ENCODE data around the gene SLC38A2. TPM values are rescaled to one million over a fixed set of nuclear protein-coding genes. Genes with fewer than 3 reads are reported as not detected.
"Not testable (repeated sequence)": the region's sequence is repeated elsewhere in the genome, so short reads cannot be mapped to it uniquely, and the experiment has no call there.

SLC38A2 gene
- total RNA-seq, 4 donors from 2014 or later, result 104 to 300 (median 229) TPM

DNA sequence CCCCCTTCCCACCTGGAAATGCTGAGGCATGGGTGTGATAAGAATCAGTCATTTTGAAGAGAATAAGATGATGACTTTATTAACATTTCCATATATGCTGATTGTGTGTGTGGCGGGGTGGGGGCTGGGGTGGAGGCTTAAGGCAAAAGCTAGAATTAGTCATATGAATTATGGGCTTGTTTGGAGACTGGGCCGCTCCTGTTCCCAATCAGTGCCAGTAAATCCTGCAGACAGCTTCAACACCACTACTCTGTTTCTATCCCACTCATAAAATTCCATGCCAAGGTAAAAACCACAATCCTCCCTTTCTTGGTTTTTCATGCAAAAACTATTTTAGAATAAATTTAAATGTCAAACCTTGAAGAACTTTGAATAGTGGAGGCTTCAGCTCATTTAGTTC lies 29.9 kb upstream of the SLC38A2 start:
- Histone ChIP-seq H3K36me3 (no peaks in the 10 kb centered on the region), H3K4me1 (peaks cover 24 to 42% (median 36%) of the 10 kb centered on the region in 4 donors), H3K27me3 (no peaks in the 10 kb centered on the region), H3K27ac (peak overlapping the region; percentile 70 to 83 (median 74)), H3K4me3 (no peak overlapping the region), H3K9me3 (no peaks in the 10 kb centered on the region)
- intact Hi-C loops (cut with DNase I; ENCODE audit: low total_unique reads) (no loop called here), in situ Hi-C loops (cut with MboI; ENCODE audit: low pct_ligation_motif_present in 1 of 4, low pct_unique_long_range_greater_than_20kb in 1 of 4, low sequenced_read_pairs in 3 of 4) (no loop called here)
- peak; percentile 28 for DNase-seq
- 26 to 40% methylated on average over 1 to 2 of the region's 2 CpGs for WGBS, 2 donors (ENCODE audit: low coverage in 1 of 2)
- TF ChIP-seq POLR2AphosphoS5 (IDR thresholded peaks at IDR 0.05) (peak in 2 of 3 donors; percentile 27 to 62), POLR2A (IDR thresholded peaks at IDR 0.05) (no peak)

DNA sequence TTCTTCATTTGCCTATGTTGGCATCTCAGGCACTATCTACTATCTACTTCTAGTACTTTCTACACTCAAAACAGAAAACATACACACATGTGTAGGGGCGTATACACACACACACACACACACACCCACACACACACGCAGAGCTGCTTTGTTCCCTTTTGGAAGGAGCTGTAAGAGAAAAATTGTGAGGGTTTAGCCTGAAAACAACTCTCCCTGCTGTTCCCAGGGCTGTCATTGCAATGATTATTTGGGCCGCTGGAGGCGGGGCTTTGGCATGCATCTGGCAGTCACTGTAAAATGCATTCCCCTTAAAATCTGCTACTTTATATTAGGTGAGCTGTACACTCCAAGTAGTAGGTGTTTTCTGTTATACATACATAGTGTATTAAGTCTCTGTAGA lies 29.1 kb upstream of the SLC38A2 start:
- Histone ChIP-seq H3K9me3 (no peaks in the 10 kb centered on the region), H3K27me3 (no peaks in the 10 kb centered on the region), H3K27ac (peak overlapping the region; percentile 70 to 83 (median 74)), H3K4me1 (peaks cover 24 to 42% (median 36%) of the 10 kb centered on the region in 4 donors), H3K4me3 (no peak overlapping the region), H3K36me3 (no peaks in the 10 kb centered on the region)
- DNase-seq, result peak; percentile 41
- 40 to 80% methylated on average over 1 to 4 of the region's 4 CpGs for WGBS, 2 donors (ENCODE audit: low coverage in 1 of 2)
- intact Hi-C loops (cut with DNase I; ENCODE audit: low total_unique reads), result no loop called here
- in situ Hi-C loops (cut with MboI; ENCODE audit: low pct_ligation_motif_present in 1 of 4, low pct_unique_long_range_greater_than_20kb in 1 of 4, low sequenced_read_pairs in 3 of 4), result no loop called here
- TF ChIP-seq, protein P1, sequence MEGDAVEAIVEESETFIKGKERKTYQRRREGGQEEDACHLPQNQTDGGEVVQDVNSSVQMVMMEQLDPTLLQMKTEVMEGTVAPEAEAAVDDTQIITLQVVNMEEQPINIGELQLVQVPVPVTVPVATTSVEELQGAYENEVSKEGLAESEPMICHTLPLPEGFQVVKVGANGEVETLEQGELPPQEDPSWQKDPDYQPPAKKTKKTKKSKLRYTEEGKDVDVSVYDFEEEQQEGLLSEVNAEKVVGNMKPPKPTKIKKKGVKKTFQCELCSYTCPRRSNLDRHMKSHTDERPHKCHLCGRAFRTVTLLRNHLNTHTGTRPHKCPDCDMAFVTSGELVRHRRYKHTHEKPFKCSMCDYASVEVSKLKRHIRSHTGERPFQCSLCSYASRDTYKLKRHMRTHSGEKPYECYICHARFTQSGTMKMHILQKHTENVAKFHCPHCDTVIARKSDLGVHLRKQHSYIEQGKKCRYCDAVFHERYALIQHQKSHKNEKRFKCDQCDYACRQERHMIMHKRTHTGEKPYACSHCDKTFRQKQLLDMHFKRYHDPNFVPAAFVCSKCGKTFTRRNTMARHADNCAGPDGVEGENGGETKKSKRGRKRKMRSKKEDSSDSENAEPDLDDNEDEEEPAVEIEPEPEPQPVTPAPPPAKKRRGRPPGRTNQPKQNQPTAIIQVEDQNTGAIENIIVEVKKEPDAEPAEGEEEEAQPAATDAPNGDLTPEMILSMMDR (IDR thresholded peaks at IDR 0.05), result peak; percentile 20 to 34 (median 29)
- TF ChIP-seq POLR2AphosphoS5 (IDR thresholded peaks at IDR 0.05) (peak in 1 of 3 donors; percentile 6), EP300 (IDR thresholded peaks at IDR 0.05; ENCODE audit: low read depth) (no peak)

DNA sequence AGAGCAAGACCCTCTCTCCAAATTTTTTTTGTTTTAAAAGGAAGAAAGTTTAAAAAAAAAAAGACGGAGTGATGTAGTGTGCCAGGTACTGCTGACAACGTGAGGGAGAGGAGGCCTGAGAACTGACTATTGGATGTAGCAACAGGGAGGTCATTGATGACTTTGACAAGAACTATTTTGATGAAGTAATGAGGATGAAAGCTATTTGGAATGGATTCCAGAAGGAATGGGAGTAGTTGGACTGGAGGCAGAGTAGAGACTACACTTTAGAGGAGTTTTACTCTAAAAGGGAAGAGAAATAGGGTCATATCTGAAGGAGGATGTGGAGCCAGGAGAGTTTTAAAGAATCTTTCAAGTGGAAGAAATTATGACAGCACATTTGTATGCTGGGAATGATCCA lies 27.8 kb upstream of the SLC38A2 start:
- in situ Hi-C loops (cut with MboI; ENCODE audit: low pct_ligation_motif_present in 1 of 4, low pct_unique_long_range_greater_than_20kb in 1 of 4, low sequenced_read_pairs in 3 of 4), result no loop called here
- no peak for DNase-seq
- Histone ChIP-seq H3K9me3 (no peaks in the 10 kb centered on the region), H3K27ac (peak overlapping the region in 3 of 4 donors; percentile 70 to 83 (median 78)), H3K4me3 (no peak overlapping the region), H3K4me1 (peaks cover 24 to 42% (median 36%) of the 10 kb centered on the region in 4 donors), H3K36me3 (no peaks in the 10 kb centered on the region), H3K27me3 (no peaks in the 10 kb centered on the region)
- WGBS, 2 donors (ENCODE audit: low coverage in 1 of 2), result 89 to 100% methylated on average over 2 of the region's 2 CpGs
- no peak for TF ChIP-seq POLR2AphosphoS5 (IDR thresholded peaks at IDR 0.05)
- TF ChIP-seq, protein P1 (IDR thresholded peaks at IDR 0.05), result no peak
- TF ChIP-seq POLR2A (IDR thresholded peaks at IDR 0.05), result no peak
- TF ChIP-seq EP300 (IDR thresholded peaks at IDR 0.05; ENCODE audit: low read depth), result no peak
- intact Hi-C loops (cut with DNase I; ENCODE audit: low total_unique reads), result no loop called here

DNA sequence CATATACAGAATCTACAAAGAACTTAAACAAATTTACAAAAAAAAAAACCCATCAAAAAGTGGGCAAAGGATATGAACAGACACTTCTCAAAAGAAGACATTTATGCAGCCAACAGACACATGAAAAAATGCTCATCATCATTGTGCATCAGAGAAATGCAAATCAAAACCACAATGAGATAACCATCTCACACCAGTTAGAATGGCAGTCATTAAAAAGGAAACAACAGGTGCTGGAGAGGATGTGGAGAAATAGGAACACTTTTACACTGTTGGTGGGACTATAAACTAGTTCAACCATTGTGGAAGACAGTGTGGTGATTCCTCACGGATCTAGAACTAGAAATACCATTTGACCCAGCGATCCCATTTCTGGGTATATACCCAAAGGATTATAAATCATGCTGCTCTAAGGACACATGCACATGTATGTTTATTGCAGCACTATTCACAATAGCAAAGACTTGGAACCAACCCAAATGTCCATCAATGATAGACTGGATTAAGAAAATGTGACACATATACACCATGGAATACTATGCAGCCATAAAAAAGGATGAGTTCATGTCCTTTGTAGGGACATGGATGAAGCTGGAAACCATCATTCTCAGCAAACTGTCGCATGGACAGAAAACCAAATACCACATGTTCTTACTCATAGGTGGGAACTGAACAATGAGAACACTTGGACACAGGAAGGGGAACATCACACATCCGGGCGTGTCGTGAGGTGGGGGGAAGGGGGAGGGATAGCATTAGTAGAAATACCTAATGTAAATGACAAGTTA lies 27.1 kb upstream of the SLC38A2 start:
- H3K4me3 ChIP-seq; H3K27ac ChIP-seq; H3K36me3 ChIP-seq; H3K27me3 ChIP-seq; intact Hi-C loops (cut with DNase I; ENCODE audit: low total_unique reads); H3K9me3 ChIP-seq; DNase-seq: not testable (repeated sequence)
- in situ Hi-C loops (cut with MboI; ENCODE audit: low pct_ligation_motif_present in 1 of 4, low pct_unique_long_range_greater_than_20kb in 1 of 4, low sequenced_read_pairs in 3 of 4), result loop anchor here in 1 of 4 donors (25.0 kb wide), 1 partner anchor 662 kb away; the partner anchor contains the start of gene ARID2
- peaks cover 24 to 38% (median 34%) of the 10 kb centered on the region in 4 donors for H3K4me1 ChIP-seq
- 81 to 93% methylated on average over 5 to 6 of the region's 6 CpGs for WGBS, 2 donors (ENCODE audit: low coverage in 1 of 2)

DNA sequence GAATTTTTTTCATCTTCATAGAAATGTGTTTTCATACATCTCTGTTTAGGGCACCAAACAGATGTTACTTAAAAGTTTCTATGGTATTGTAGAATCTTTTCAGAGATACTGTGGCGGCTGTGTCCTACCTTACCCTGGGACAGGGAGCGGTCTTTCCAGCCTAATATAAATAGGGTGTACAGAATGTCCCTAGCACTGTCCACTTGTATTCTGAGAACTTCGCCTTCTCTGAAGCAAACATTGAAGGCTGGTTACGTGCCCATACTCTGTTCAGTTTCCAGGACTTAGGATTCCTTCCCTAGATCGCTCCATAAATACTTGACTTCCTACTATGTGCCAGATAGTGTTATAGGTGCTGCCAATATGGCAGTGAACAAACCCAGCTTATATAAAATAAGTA lies 24.3 kb upstream of the SLC38A2 start:
- no peak for TF ChIP-seq EP300 (IDR thresholded peaks at IDR 0.05; ENCODE audit: low read depth)
- no peak for TF ChIP-seq POLR2A (IDR thresholded peaks at IDR 0.05)
- no peak for TF ChIP-seq POLR2AphosphoS5 (IDR thresholded peaks at IDR 0.05)
- TF ChIP-seq, protein P1 (IDR thresholded peaks at IDR 0.05), result no peak
- no peaks in the 10 kb centered on the region for H3K9me3 ChIP-seq

More for the DNA sequence above, 24.3 kb upstream of the SLC38A2 start:
- Histone ChIP-seq H3K27me3 (no peaks in the 10 kb centered on the region), H3K4me1 (peaks cover 4 to 11% (median 7%) of the 10 kb centered on the region in 4 donors), H3K27ac (no peak overlapping the region), H3K36me3 (no peaks in the 10 kb centered on the region), H3K4me3 (no peak overlapping the region)
- in situ Hi-C loops (cut with MboI; ENCODE audit: low pct_ligation_motif_present in 1 of 4, low pct_unique_long_range_greater_than_20kb in 1 of 4, low sequenced_read_pairs in 3 of 4), result loop anchor here in 1 of 4 donors (25.0 kb wide), 1 partner anchor 660 kb away; the partner anchor contains the start of gene ARID2
- WGBS, 2 donors (ENCODE audit: low coverage in 1 of 2), result 96 to 100% methylated on average over 2 to 5 of the region's 5 CpGs
- intact Hi-C loops (cut with DNase I; ENCODE audit: low total_unique reads), result no loop called here
- no peak for DNase-seq

Data from transverse colon (tissue), 4 donors.